ENCODE data around the gene IGSF6. TPM values are rescaled to one million over a fixed set of nuclear protein-coding genes. Genes with fewer than 3 reads are reported as not detected.
"Not testable (repeated sequence)": the region's sequence is repeated elsewhere in the genome, so short reads cannot be mapped to it uniquely, and the experiment has no call there.

IGSF6 gene
- total RNA-seq, 1 experiment from 2014 or later: 0.56 TPM

GRCh38 chr16:21631376-21631775 is 21.0 kb downstream of the IGSF6 start:
- Histone ChIP-seq H3K79me2 (ENCODE audit: low read length) (peaks cover 10% of the 10 kb centered on the region), H3K36me3 (ENCODE audit: insufficient read depth, low read length) (peaks cover 21% of the 10 kb centered on the region)
- DNase-seq; H2AFZ ChIP-seq (ENCODE audit: low read length); H3K9me2 ChIP-seq (replicated peaks; ENCODE audit: insufficient read depth, low read length); H3K4me2 ChIP-seq (ENCODE audit: low read depth, low read length, poor library complexity, severe bottlenecking); H3K27me3 ChIP-seq (ENCODE audit: low read length); H4K20me1 ChIP-seq (ENCODE audit: insufficient read depth, low read depth, low read length); H3K4me1 ChIP-seq (ENCODE audit: low read length); H3K4me3 ChIP-seq (ENCODE audit: low read length); H3K9me3 ChIP-seq (ENCODE audit: low read length); H3K9ac ChIP-seq (ENCODE audit: low read length); H3K27ac ChIP-seq (ENCODE audit: low read length): not testable (repeated sequence)

- not testable (repeated sequence) for H4K20me1 ChIP-seq (ENCODE audit: insufficient read depth, low read depth, low read length); H3K27me3 ChIP-seq (ENCODE audit: low read length); H3K4me3 ChIP-seq (ENCODE audit: low read length); H3K9me3 ChIP-seq (ENCODE audit: low read length); H3K9ac ChIP-seq (ENCODE audit: low read length); H2AFZ ChIP-seq (ENCODE audit: low read length); H3K4me2 ChIP-seq (ENCODE audit: low read depth, low read length, poor library complexity, severe bottlenecking); H3K4me1 ChIP-seq (ENCODE audit: low read length); DNase-seq; H3K27ac ChIP-seq (ENCODE audit: low read length); H3K9me2 ChIP-seq (replicated peaks; ENCODE audit: insufficient read depth, low read length)
- peaks cover 10% of the 10 kb centered on the region for H3K79me2 ChIP-seq (ENCODE audit: low read length)
- peaks cover 21% of the 10 kb centered on the region for H3K36me3 ChIP-seq (ENCODE audit: insufficient read depth, low read length)
Observed at GRCh38 chr16:21630866-21631265, 21.5 kb downstream of the IGSF6 start.

DNA sequence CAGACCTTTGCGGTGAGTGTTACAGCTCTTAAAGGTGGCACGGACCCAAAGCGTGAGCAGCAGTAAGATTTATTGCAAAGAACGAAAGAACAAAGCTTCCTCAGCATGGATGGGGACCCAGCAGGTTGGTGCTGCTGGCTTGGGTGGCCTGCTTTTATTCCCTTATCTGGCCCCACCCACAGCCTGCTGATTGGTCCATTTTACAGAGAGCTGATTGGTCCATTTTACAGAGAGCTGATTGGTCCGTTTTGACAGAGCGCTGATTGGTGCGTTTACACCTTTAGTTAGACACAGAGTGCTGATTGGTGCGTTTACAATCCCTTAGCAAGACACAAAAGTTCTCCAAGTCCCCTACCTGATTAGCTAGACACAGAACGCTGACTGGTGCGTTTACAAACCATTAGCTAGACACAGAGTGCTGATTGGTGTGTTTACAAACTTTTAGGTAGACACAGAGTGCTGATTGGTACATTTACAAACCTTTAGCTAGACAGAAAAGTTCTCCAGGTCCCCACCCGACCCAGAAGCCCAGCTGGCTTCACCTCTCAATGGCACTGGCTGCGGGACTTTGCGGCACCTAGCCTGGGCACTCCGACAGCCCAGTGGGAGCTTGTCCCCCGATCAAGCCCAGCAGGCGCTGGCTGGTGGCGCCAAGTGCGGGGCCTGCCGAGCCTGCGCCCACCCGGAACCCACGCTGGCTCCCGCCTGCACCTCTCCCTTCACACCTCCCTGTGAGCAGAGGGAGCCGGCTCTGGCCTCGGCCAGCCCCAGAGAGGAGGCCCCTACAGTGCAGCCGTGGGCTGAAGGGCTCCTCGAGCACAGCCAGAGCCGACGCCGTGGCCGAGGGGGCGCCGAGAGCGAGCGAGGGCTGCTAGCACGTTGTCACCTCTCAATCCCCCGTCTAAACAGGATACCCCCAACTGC is 22.5 kb downstream of the IGSF6 start:
- H3K4me3 ChIP-seq (ENCODE audit: low read length); H2AFZ ChIP-seq (ENCODE audit: low read length); H3K9me3 ChIP-seq (ENCODE audit: low read length); H3K9me2 ChIP-seq (replicated peaks; ENCODE audit: insufficient read depth, low read length); H3K27me3 ChIP-seq (ENCODE audit: low read length); H3K4me1 ChIP-seq (ENCODE audit: low read length); H3K9ac ChIP-seq (ENCODE audit: low read length); H3K27ac ChIP-seq (ENCODE audit: low read length); H3K4me2 ChIP-seq (ENCODE audit: low read depth, low read length, poor library complexity, severe bottlenecking); DNase-seq; H4K20me1 ChIP-seq (ENCODE audit: insufficient read depth, low read depth, low read length): not testable (repeated sequence)
- Histone ChIP-seq H3K79me2 (ENCODE audit: low read length) (peaks cover 11% of the 10 kb centered on the region), H3K36me3 (ENCODE audit: insufficient read depth, low read length) (peaks cover 28% of the 10 kb centered on the region)

DNA sequence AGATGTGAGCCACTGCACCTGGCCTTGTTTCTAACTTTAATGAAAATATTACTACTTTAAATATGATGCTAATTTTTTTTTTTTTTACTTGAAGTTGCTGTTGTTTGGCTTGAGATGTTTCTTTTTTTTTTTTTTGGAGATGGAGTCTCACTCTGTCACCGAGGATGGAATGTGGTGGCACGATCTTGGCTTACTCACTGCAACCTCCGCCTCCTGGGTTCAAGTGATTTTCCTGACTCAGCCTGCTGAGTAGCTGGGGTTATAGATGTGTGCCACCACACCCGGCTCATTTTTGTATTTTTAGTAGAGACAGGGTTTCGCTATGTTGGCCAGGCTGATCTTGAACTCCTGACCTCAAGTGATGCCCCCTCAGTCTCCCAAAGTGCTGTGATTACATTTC is 23.6 kb downstream of the IGSF6 start:
- peaks cover 18% of the 10 kb centered on the region for H3K79me2 ChIP-seq (ENCODE audit: low read length)
- peaks cover 30% of the 10 kb centered on the region for H3K36me3 ChIP-seq (ENCODE audit: insufficient read depth, low read length)
- peaks cover 8% of the 10 kb centered on the region for H3K4me1 ChIP-seq (ENCODE audit: low read length)
- H3K9me3 ChIP-seq (ENCODE audit: low read length): peaks cover 5% of the 10 kb centered on the region; the same call in 1 of the 2 replicates
- DNase-seq: no peak
- no peaks in the 10 kb centered on the region for H3K9me2 ChIP-seq (replicated peaks; ENCODE audit: insufficient read depth, low read length)
- no peak overlapping the region for H3K27ac ChIP-seq (ENCODE audit: low read length)
- no peaks in the 10 kb centered on the region for H3K27me3 ChIP-seq (ENCODE audit: low read length)
- no peak overlapping the region for H3K9ac ChIP-seq (ENCODE audit: low read length)
- no peak overlapping the region for H2AFZ ChIP-seq (ENCODE audit: low read length)
- H4K20me1 ChIP-seq (ENCODE audit: insufficient read depth, low read depth, low read length): no peaks in the 10 kb centered on the region
- no peak overlapping the region for H3K4me3 ChIP-seq (ENCODE audit: low read length)
- H3K4me2 ChIP-seq (ENCODE audit: low read depth, low read length, poor library complexity, severe bottlenecking): no peak overlapping the region

GRCh38 chr16:21628121-21628726 is 24.2 kb downstream of the IGSF6 start:
- Histone ChIP-seq H4K20me1 (ENCODE audit: insufficient read depth, low read depth, low read length) (no peaks in the 10 kb centered on the region), H3K9me3 (ENCODE audit: low read length) (peaks cover 5% of the 10 kb centered on the region; the same call in 1 of the 2 replicates), H3K27me3 (ENCODE audit: low read length) (no peaks in the 10 kb centered on the region), H3K9ac (ENCODE audit: low read length) (no peak overlapping the region), H3K4me1 (ENCODE audit: low read length) (peaks cover 8% of the 10 kb centered on the region), H3K4me2 (ENCODE audit: low read depth, low read length, poor library complexity, severe bottlenecking) (no peak overlapping the region), H3K79me2 (ENCODE audit: low read length) (peaks cover 22% of the 10 kb centered on the region), H2AFZ (ENCODE audit: low read length) (no peak overlapping the region), H3K9me2 (replicated peaks; ENCODE audit: insufficient read depth, low read length) (no peaks in the 10 kb centered on the region), H3K27ac (ENCODE audit: low read length) (no peak overlapping the region), H3K36me3 (ENCODE audit: insufficient read depth, low read length) (peaks cover 30% of the 10 kb centered on the region), H3K4me3 (ENCODE audit: low read length) (no peak overlapping the region)
- DNase-seq: no peak

GRCh38 chr16:21626659-21627277 is 25.6 kb downstream of the IGSF6 start:
- H3K36me3 ChIP-seq (ENCODE audit: insufficient read depth, low read length): peaks cover 30% of the 10 kb centered on the region
- H3K4me3 ChIP-seq (ENCODE audit: low read length): no peak overlapping the region
- no peaks in the 10 kb centered on the region for H4K20me1 ChIP-seq (ENCODE audit: insufficient read depth, low read depth, low read length)
- no peak for DNase-seq
- H3K4me2 ChIP-seq (ENCODE audit: low read depth, low read length, poor library complexity, severe bottlenecking): no peak overlapping the region
- H3K27me3 ChIP-seq (ENCODE audit: low read length): no peaks in the 10 kb centered on the region
- no peaks in the 10 kb centered on the region for H3K9me2 ChIP-seq (replicated peaks; ENCODE audit: insufficient read depth, low read length)
- no peak overlapping the region for H3K27ac ChIP-seq (ENCODE audit: low read length)
- peaks cover 8% of the 10 kb centered on the region for H3K4me1 ChIP-seq (ENCODE audit: low read length)
- H3K9ac ChIP-seq (ENCODE audit: low read length): no peak overlapping the region
- no peak overlapping the region for H2AFZ ChIP-seq (ENCODE audit: low read length)
- H3K9me3 ChIP-seq (ENCODE audit: low read length): peaks cover 5% of the 10 kb centered on the region; the same call in 1 of the 2 replicates
- H3K79me2 ChIP-seq (ENCODE audit: low read length): peaks cover 30% of the 10 kb centered on the region

DNA sequence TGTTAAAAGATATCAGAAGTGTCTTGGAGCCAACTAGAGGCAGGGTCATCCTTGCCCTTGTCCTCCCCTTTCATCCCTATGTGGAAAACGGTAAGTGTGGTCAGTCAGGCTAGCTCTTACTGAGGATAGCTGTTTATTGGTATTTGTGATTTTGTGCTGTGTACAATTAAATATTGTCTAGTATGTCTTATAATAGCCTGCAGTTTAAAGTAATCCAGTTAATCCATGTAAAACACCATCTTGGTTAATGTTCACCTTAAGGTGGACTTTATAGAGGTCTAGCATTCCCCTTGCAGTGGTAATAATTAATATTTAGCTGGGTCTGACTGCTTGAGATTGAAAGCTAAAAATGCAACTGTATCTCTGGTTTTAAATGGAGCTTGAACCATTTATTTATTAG is 27.4 kb downstream of the IGSF6 start:
- H3K9ac ChIP-seq (ENCODE audit: low read length): no peak overlapping the region
- peaks cover 5% of the 10 kb centered on the region; the same call in 1 of the 2 replicates for H3K9me3 ChIP-seq (ENCODE audit: low read length)
- H3K27me3 ChIP-seq (ENCODE audit: low read length): no peaks in the 10 kb centered on the region
- H3K4me2 ChIP-seq (ENCODE audit: low read depth, low read length, poor library complexity, severe bottlenecking): no peak overlapping the region
- H3K36me3 ChIP-seq (ENCODE audit: insufficient read depth, low read length): peaks cover 30% of the 10 kb centered on the region
- no peak overlapping the region for H3K27ac ChIP-seq (ENCODE audit: low read length)
- H3K79me2 ChIP-seq (ENCODE audit: low read length): peaks cover 36% of the 10 kb centered on the region
- H3K4me3 ChIP-seq (ENCODE audit: low read length): no peak overlapping the region
- no peaks in the 10 kb centered on the region for H4K20me1 ChIP-seq (ENCODE audit: insufficient read depth, low read depth, low read length)
- DNase-seq: no peak
- H2AFZ ChIP-seq (ENCODE audit: low read length): no peak overlapping the region
- peaks cover 8% of the 10 kb centered on the region for H3K4me1 ChIP-seq (ENCODE audit: low read length)
- H3K9me2 ChIP-seq (replicated peaks; ENCODE audit: insufficient read depth, low read length): no peaks in the 10 kb centered on the region

GRCh38 chr16:21622545-21622944 is 29.9 kb downstream of the IGSF6 start:
- Histone ChIP-seq H3K4me3 (ENCODE audit: low read length) (no peak overlapping the region), H3K9ac (ENCODE audit: low read length) (no peak overlapping the region), H4K20me1 (ENCODE audit: insufficient read depth, low read depth, low read length) (no peaks in the 10 kb centered on the region), H3K4me2 (ENCODE audit: low read depth, low read length, poor library complexity, severe bottlenecking) (no peak overlapping the region), H3K27me3 (ENCODE audit: low read length) (no peaks in the 10 kb centered on the region), H2AFZ (ENCODE audit: low read length) (no peak overlapping the region), H3K9me3 (ENCODE audit: low read length) (no peaks in the 10 kb centered on the region), H3K27ac (ENCODE audit: low read length) (no peak overlapping the region), H3K79me2 (ENCODE audit: low read length) (peaks cover 46% of the 10 kb centered on the region), H3K9me2 (replicated peaks; ENCODE audit: insufficient read depth, low read length) (no peaks in the 10 kb centered on the region), H3K4me1 (ENCODE audit: low read length) (peaks cover 14% of the 10 kb centered on the region), H3K36me3 (ENCODE audit: insufficient read depth, low read length) (peaks cover 21% of the 10 kb centered on the region; the same call in 1 of the 2 replicates)
- no peak for DNase-seq
